Activated CD4-positive, CD25-positive, alpha-beta regulatory T cell (primary cell): ENCODE results near the gene SLC9B1.
"Not testable (repeated sequence)": the region's sequence is repeated elsewhere in the genome, so short reads cannot be mapped to it uniquely, and the experiment has no call there.

Source experiments
- DNase-seq, 4 experiments: peaks; one replicate each; lab custom pipeline; 2025; lab: John Stamatoyannopoulos, UW

Gene SLC9B1

GRCh38 chr4:102878349-102878748, 141.2 kb downstream of the SLC9B1 start:
- not testable (repeated sequence) for DNase-seq

- not testable (repeated sequence) for DNase-seq
These were observed 141.9 kb downstream of the SLC9B1 start for GRCh38 chr4:102877477-102878106.

- DNase-seq = no peak
These were observed 147.7 kb downstream of the SLC9B1 start for GRCh38 chr4:102871772-102872171.

GRCh38 chr4:102869569-102870197, 149.8 kb downstream of the SLC9B1 start:
- peak in 2 of 4 experiments; percentile 25 to 38 for DNase-seq

- peak; percentile 73 to 80 (median 76) for DNase-seq
These were observed 150.5 kb downstream of the SLC9B1 start, which contains the start of gene CISD2 for GRCh38 chr4:102868781-102869568. Gene CISD2 (plus strand): TSS chr4:102868992. CDS start chr4:102869085, 93 bp downstream.

- peak in 1 of 4 experiments; percentile 2 for DNase-seq
These were observed 151.2 kb downstream of the SLC9B1 start for GRCh38 chr4:102868153-102868780.

- DNase-seq = no peak
These were observed 152.0 kb downstream of the SLC9B1 start for GRCh38 chr4:102867278-102868152.

- not testable (repeated sequence) for DNase-seq
These were observed 154.2 kb downstream of the SLC9B1 start for GRCh38 chr4:102865327-102865726.

- DNase-seq = no peak
These were observed 156.8 kb downstream of the SLC9B1 start for GRCh38 chr4:102862747-102863146.

GRCh38 chr4:102862016-102862415, 157.5 kb downstream of the SLC9B1 start:
- DNase-seq = no peak

- no peak for DNase-seq
These were observed 158.7 kb downstream of the SLC9B1 start for GRCh38 chr4:102860611-102861324.

GRCh38 chr4:102858828-102859464, 160.6 kb downstream of the SLC9B1 start:
- no peak for DNase-seq
